IMR-90 (cell line): Measurements from ENCODE around the gene SYT8. TPM values are rescaled to one million over a fixed set of nuclear protein-coding genes. Genes with fewer than 3 reads are reported as not detected.
A peak's percentile ranks its signal among the peaks of the same experiment; 100 is the strongest.

ENCODE experiments used
- ATAC-seq: fragments of 200-7000 bp; cut with Tn5 transposase; 2 replicates; pipeline ENCODE4 v1.9.1; 2020; ENCODE audit warnings: low read depth, mild to moderate bottlenecking, moderate library complexity
- BruUV-seq: library from RNA; stranded (reverse); fragments of 400-500 nt; replicated peaks from 2 replicates; lab custom pipeline; 2021; lab: Mats Ljungman, UMichigan
- CTCF ChIA-PET: fragments of 300-600 bp; formaldehyde crosslinking; extraction: SDS; loops from one replicate; lab custom pipeline; 2021; ENCODE audit warnings: antibody characterized with exemption; lab: Yijun Ruan, JAX
- POLR2A ChIA-PET: fragments of 300-600 bp; sonication (Branson Sonifier 250); formaldehyde crosslinking; loops from one replicate; lab custom pipeline; 2022; ENCODE audit warnings: antibody characterized with exemption; ENCODE audit not compliant: unreplicated experiment; lab: Charles Lee
- DNase-seq: peaks from one replicate; pipeline ENCODE4 v3.0.0; 2013
- H2AFZ ChIP-seq: replicated peaks from 2 replicates; pipeline ENCODE3; 2013; ENCODE audit warnings: low read length, mild to moderate bottlenecking; ENCODE audit not compliant: poor library complexity
- H2AK5ac ChIP-seq: 2 replicates; pipeline ENCODE4 v1.6.1; 2013; ENCODE audit warnings: low read depth, low read length, inconsistent platforms
- H2AK9ac ChIP-seq: replicated peaks from 2 replicates; pipeline ENCODE3; 2013; ENCODE audit warnings: mild to moderate bottlenecking, low read depth, low read length, moderate library complexity; ENCODE audit not compliant: poor library complexity
- H2BK120ac ChIP-seq: 2 replicates; pipeline ENCODE4 v1.6.1; 2013; ENCODE audit warnings: low read depth, low read length, inconsistent platforms
- H2BK15ac ChIP-seq: 3 replicates; pipeline ENCODE4 v1.6.1; 2013; ENCODE audit warnings: low read depth, low read length, inconsistent platforms
- H2BK20ac ChIP-seq: 2 replicates; pipeline ENCODE4 v1.6.1; 2013; ENCODE audit warnings: low read depth, mild to moderate bottlenecking, inconsistent platforms, low read length, moderate library complexity
- H2BK5ac ChIP-seq: 2 replicates; pipeline ENCODE4 v1.6.1; 2013; ENCODE audit warnings: mild to moderate bottlenecking, low read depth, low read length, inconsistent platforms; ENCODE audit not compliant: poor library complexity, severe bottlenecking
- H3K14ac ChIP-seq: replicated peaks from 2 replicates; pipeline ENCODE4 v1.6.1; 2013; ENCODE audit warnings: low read depth, low read length, inconsistent platforms
- H3K18ac ChIP-seq: 2 replicates; pipeline ENCODE4 v1.6.1; 2013; ENCODE audit warnings: low read depth, low read length, control low read depth
- H3K23ac ChIP-seq: 2 replicates; pipeline ENCODE4 v1.6.1; 2013; ENCODE audit warnings: low read depth, low read length, inconsistent platforms
- H3K27ac ChIP-seq: 2 replicates; pipeline ENCODE4 v1.5.1; 2013; ENCODE audit warnings: mild to moderate bottlenecking, control low read depth, low read length; ENCODE audit not compliant: insufficient read depth
- H3K27me3 ChIP-seq: 2 replicates; pipeline ENCODE4 v1.6.1; 2013; ENCODE audit warnings: low read length; ENCODE audit not compliant: control insufficient read depth, insufficient read depth
- H3K36me3 ChIP-seq: 2 replicates; pipeline ENCODE4 v1.6.1; 2013; ENCODE audit warnings: low read length, mixed read lengths; ENCODE audit not compliant: control insufficient read depth, insufficient read depth
- H3K4ac ChIP-seq: 2 replicates; pipeline ENCODE4 v1.6.1; 2013; ENCODE audit warnings: low read depth, low read length, inconsistent platforms
- H3K4me1 ChIP-seq: 2 replicates; pipeline ENCODE4 v1.6.1; 2013; ENCODE audit warnings: low read length, mixed read lengths; ENCODE audit not compliant: control insufficient read depth, insufficient read depth
- H3K4me2 ChIP-seq: 2 replicates; pipeline ENCODE4 v1.6.1; 2013; ENCODE audit warnings: low read depth, mild to moderate bottlenecking, control low read depth, low read length, moderate library complexity
- H3K4me3 ChIP-seq: 2 replicates; pipeline ENCODE4 v1.5.1; 2013; ENCODE audit warnings: low read depth, mild to moderate bottlenecking, control low read depth, low read length, moderate library complexity; ENCODE audit not compliant: insufficient read depth
- H3K56ac ChIP-seq: 2 replicates; pipeline ENCODE4 v1.6.1; 2013; ENCODE audit warnings: low read length, inconsistent platforms; ENCODE audit not compliant: insufficient read depth; ENCODE audit errors: extremely low read depth
- H3K79me1 ChIP-seq, 2 experiments: 2 replicates each; pipeline ENCODE4 v1.6.1; 2013; ENCODE audit warnings: low read length in 2 of 2, inconsistent platforms in 1 of 2, low read depth in 1 of 2
- H3K9ac ChIP-seq: 2 replicates; pipeline ENCODE4 v1.6.1; 2013; ENCODE audit warnings: low read depth, low read length, control low read depth
- H3K9me1 ChIP-seq: 2 replicates; pipeline ENCODE4 v1.6.1; 2013; ENCODE audit warnings: low read length, inconsistent platforms; ENCODE audit not compliant: insufficient read depth
- H3K9me3 ChIP-seq: 2 replicates; pipeline ENCODE4 v1.6.1; 2013; ENCODE audit warnings: low read length; ENCODE audit not compliant: control insufficient read depth, insufficient read depth
- H4K20me1 ChIP-seq: 2 replicates; pipeline ENCODE4 v1.6.1; 2013; ENCODE audit warnings: low read length, inconsistent platforms; ENCODE audit not compliant: insufficient read depth
- H4K5ac ChIP-seq: 2 replicates; pipeline ENCODE4 v1.6.1; 2013; ENCODE audit warnings: mild to moderate bottlenecking, low read depth, low read length, control low read depth
- H4K8ac ChIP-seq, 2 experiments: 2 replicates each; pipeline ENCODE4 v1.6.1; 2013; ENCODE audit warnings: low read depth in 2 of 2, low read length in 2 of 2, control low read depth in 1 of 2, inconsistent platforms in 1 of 2
- H4K91ac ChIP-seq: 2 replicates; pipeline ENCODE4 v1.6.1; 2013; ENCODE audit warnings: low read depth, low read length, inconsistent platforms; ENCODE audit not compliant: insufficient read depth
- BHLHE40 ChIP-seq: fragments of 150-350 bp; IDR thresholded peaks from 2 replicates; pipeline ENCODE4 v1.6.1; 2016; ENCODE audit warnings: mild to moderate bottlenecking, low read depth, low read length
- CHD1 ChIP-seq: IDR thresholded peaks from 2 replicates; pipeline ENCODE4 v1.6.1; 2012; ENCODE audit warnings: low read depth, low read length, improper control_type of control experiment
- CTCF ChIP-seq: conservative IDR thresholded peaks from 2 replicates; pipeline ENCODE4 v1.5.1; 2012; ENCODE audit warnings: mild to moderate bottlenecking, low read depth, low read length, improper control_type of control experiment
- MAFK ChIP-seq: IDR thresholded peaks from 2 replicates; pipeline ENCODE4 v1.6.1; 2012; ENCODE audit warnings: low read depth, low read length, improper control_type of control experiment
- NFE2L2 ChIP-seq: fragments of 150-350 bp; IDR thresholded peaks from 2 replicates; pipeline ENCODE4 v1.6.1; 2016; ENCODE audit warnings: low read depth, mild to moderate bottlenecking, low read length
- RAD21 ChIP-seq: IDR thresholded peaks from 2 replicates; pipeline ENCODE4 v1.6.1; 2012; ENCODE audit warnings: low read length, improper control_type of control experiment
- RCOR1 ChIP-seq: IDR thresholded peaks from 2 replicates; pipeline ENCODE4 v1.6.1; 2012; ENCODE audit warnings: mild to moderate bottlenecking, low read length, improper control_type of control experiment; ENCODE audit not compliant: insufficient replicate concordance
- RFX5 ChIP-seq: IDR thresholded peaks from 2 replicates; pipeline ENCODE4 v1.8.0; 2012; ENCODE audit warnings: low read depth, mild to moderate bottlenecking, low read length, moderate library complexity
- SMC3 ChIP-seq: fragments of 150-350 bp; IDR thresholded peaks from 2 replicates; pipeline ENCODE4 v1.6.1; 2016; ENCODE audit warnings: low read depth, mild to moderate bottlenecking, antibody characterized with exemption, low read length, moderate library complexity
- WGBS, 2 experiments: methylation state at CpG; one replicate each; pipeline versions ENCODE4 v1.1.5 to v1.1.7; 2013; ENCODE audit warnings: missing lambda C conversion rate in 2 of 2; ENCODE audit not compliant: insufficient read length in 1 of 2; ENCODE audit errors: extremely low coverage in 2 of 2; 5-methylcytosine and 5-hydroxymethylcytosine counted together
- dilution Hi-C: fragments of 300-500 bp; cut with HindIII; formaldehyde crosslinking; loops from one replicate; pipeline ENCODE4 v1.14.3; 2018; ENCODE audit warnings: low sequenced_read_pairs; ENCODE audit not compliant: unreplicated experiment
- in situ Hi-C: fragments of 300-500 bp; cut with MboI; formaldehyde crosslinking; loops from 3 replicates; pipeline ENCODE4 v1.14.3; 2019; ENCODE audit warnings: low sequenced_read_pairs, inconsistent platforms, mixed read lengths
- intact Hi-C: fragments of 100-400 bp; cut with micrococcal nuclease; formaldehyde crosslinking; loops from 2 replicates; pipeline ENCODE4 v1.10.0; 2022
- polyA plus RNA-seq, 3 experiments: library from polyadenylated mRNA; depleted of rRNA; stranded (reverse); fragments of >200 nt; gene quantifications; 2 replicates each; pipeline ENCODE4 v1.2.3, GENCODE V29; 2012; ENCODE audit warnings: low replicate concordance in 1 of 3
- total RNA-seq: library from RNA; depleted of rRNA; stranded (reverse); fragments of >200 nt; gene quantifications from 2 replicates; pipeline ENCODE4 v1.2.3, GENCODE V29; 2012
- TF ChIP-seq, protein P1 (sequence below): fragments of 150-350 bp; IDR thresholded peaks from 2 replicates; pipeline ENCODE4 v1.6.1; 2017; ENCODE audit warnings: mild to moderate bottlenecking, antibody characterized with exemption, low read length, low read depth

Gene SYT8
- total and polyA plus RNA-seq, 2 of the 4 experiments (the other 2 are of a cell fraction): not detected

DNA sequence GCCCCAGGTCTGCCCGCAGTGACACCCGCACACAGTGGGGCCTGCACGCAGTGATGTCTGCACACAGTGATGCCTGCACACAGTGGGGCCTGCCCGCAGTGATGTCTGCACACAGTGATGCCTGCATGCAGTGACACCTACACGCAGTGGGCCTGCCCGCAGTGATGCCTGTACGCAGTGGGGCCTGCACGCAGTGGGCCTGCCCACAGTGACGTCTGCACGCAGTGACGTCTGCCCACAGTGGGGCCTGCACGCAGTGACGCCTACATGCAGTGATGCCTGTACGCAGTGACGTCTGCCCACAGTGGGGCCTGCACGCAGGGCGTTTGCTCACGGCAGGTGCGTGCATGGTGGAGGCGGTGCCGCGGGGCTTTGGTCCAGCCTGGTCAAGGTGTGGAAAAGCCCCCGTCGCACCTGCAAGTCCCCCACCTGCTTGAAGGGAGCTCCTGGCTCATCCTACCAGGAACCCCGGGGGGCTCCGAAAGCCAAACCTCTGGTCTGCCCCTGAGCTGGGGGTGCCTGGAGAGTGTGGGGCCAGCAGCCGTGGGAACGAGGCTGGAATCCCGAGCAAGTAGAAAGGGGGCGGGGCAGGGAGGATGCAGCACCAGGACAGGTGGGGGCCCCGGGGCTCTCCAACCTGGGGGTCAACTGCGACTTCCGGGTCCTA lies 8.9 kb upstream of the SYT8 start:
- Histone ChIP-seq H2AK5ac (no peak overlapping the region), H3K79me1 (no peaks in the 10 kb centered on the region), H2AFZ (peak overlapping the region; percentile 55), H3K14ac (no peak overlapping the region), H4K91ac (no peak overlapping the region), H3K18ac (no peak overlapping the region), H3K4me3 (no peak overlapping the region), H3K27me3 (peaks cover 9% of the 10 kb centered on the region; the same call in 1 of the 2 replicates), H3K9me3 (no peaks in the 10 kb centered on the region), H2AK9ac (no peak overlapping the region), H3K9ac (no peak overlapping the region), H3K4me1 (peaks cover 15% of the 10 kb centered on the region), H2BK120ac (no peak overlapping the region), H2BK20ac (no peak overlapping the region), H3K9me1 (no peaks in the 10 kb centered on the region), H3K36me3 (no peaks in the 10 kb centered on the region), H3K56ac (no peak overlapping the region), H4K8ac (no peak overlapping the region), H3K4ac (no peak overlapping the region), H3K4me2 (no peak overlapping the region), H3K23ac (no peak overlapping the region), H3K27ac (no peak overlapping the region), H4K5ac (no peak overlapping the region), H4K20me1 (no peaks in the 10 kb centered on the region), H2BK5ac (no peak overlapping the region), H2BK15ac (no peak overlapping the region)
- 88% methylated on average over 20 of the region's 33 CpGs; no CpG with 5 or more reads in 1 of the 2 experiments for WGBS, 2 experiments
- CTCF ChIA-PET: no interaction called here
- DNase-seq: no peak
- no peak for TF ChIP-seq SMC3
- TF ChIP-seq CHD1: no peak
- no peak for TF ChIP-seq NFE2L2
- no peak for TF ChIP-seq RCOR1
- TF ChIP-seq RAD21: no peak
- TF ChIP-seq, protein P1, sequence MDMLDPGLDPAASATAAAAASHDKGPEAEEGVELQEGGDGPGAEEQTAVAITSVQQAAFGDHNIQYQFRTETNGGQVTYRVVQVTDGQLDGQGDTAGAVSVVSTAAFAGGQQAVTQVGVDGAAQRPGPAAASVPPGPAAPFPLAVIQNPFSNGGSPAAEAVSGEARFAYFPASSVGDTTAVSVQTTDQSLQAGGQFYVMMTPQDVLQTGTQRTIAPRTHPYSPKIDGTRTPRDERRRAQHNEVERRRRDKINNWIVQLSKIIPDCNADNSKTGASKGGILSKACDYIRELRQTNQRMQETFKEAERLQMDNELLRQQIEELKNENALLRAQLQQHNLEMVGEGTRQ: no peak
- TF ChIP-seq BHLHE40: no peak
- no peak for TF ChIP-seq RFX5
- TF ChIP-seq MAFK: no peak
- TF ChIP-seq CTCF: no peak
- in situ Hi-C loops (no loop called here), dilution Hi-C loops (no loop called here), intact Hi-C loops (loop anchor here (5.0 kb wide), 1 partner anchor 174 kb away; no protein-coding TSS in a partner anchor)
- ATAC-seq: no peak
- POLR2A ChIA-PET: no interaction called here
- no TSS peak for BruUV-seq
